Articular chondrocyte of knee joint (primary cell): ENCODE data around the gene KRTAP9-6. TPM values are rescaled to one million over a fixed set of nuclear protein-coding genes. Genes with fewer than 3 reads are reported as not detected.

Experiments
- small RNA-seq: library from RNA; depleted of rRNA; stranded (forward); fragments of <200 nt; gene quantifications from one replicate; pipeline ENCODE3, GENCODE V24; 2012
- total RNA-seq: library from RNA; depleted of rRNA; stranded (reverse); fragments of >200 nt; gene quantifications from 2 replicates; pipeline ENCODE4 v1.2.3, GENCODE V29; 2012

Gene KRTAP9-6, protein sequence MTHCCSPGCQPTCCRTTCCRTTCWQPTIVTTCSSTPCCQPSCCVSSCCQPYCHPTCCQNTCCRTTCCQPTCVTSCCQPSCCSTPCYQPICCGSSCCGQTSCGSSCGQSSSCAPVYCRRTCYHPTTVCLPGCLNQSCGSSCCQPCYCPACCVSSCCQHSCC
- not detected in 2 replicates for total RNA-seq

DNA sequence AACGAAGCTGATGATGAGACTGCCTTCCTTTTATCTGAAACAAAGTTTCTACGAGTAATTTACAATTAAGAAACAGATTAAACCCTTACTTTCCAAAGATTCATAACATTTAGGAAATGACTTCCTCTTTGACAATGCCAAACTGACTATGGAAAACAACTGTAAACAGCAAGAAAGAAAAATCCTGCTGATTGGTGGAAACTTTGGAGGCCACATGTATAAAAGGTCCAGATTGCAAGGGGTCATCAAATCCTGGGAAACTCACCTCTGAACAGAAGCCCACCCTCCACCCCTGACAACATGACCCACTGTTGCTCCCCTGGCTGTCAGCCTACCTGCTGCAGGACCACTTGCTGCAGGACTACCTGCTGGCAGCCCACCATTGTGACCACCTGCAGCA, at the start of gene KRTAP9-6:
KRTAP9-6 (plus strand) TSS at position 301 of the 400 bp plus-strand sequence; CDS start at position 301, 0 bp downstream.

DNA sequence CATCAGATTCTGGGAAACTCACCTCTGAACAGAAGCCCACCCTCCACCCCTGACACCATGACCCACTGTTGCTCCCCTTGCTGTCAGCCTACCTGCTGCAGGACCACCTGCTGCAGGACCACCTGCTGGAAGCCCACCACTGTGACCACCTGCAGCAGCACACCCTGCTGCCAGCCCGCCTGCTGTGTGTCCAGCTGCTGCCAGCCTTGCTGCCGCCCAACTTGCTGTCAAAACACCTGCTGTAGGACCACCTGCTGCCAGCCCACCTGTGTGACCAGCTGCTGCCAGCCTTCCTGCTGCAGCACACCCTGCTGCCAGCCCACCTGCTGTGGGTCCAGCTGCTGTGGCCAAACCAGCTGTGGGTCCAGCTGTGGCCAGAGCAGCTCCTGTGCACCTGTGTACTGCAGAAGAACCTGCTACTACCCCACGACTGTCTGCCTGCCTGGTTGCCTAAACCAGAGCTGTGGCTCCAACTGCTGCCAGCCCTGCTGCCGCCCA, 38.5 kb upstream of the KRTAP9-6 start, which contains the start of gene KRTAP9-2:
KRTAP9-2 (plus strand) TSS at position 51 of the 498 bp plus-strand sequence; CDS start at position 58, 7 bp downstream.

DNA sequence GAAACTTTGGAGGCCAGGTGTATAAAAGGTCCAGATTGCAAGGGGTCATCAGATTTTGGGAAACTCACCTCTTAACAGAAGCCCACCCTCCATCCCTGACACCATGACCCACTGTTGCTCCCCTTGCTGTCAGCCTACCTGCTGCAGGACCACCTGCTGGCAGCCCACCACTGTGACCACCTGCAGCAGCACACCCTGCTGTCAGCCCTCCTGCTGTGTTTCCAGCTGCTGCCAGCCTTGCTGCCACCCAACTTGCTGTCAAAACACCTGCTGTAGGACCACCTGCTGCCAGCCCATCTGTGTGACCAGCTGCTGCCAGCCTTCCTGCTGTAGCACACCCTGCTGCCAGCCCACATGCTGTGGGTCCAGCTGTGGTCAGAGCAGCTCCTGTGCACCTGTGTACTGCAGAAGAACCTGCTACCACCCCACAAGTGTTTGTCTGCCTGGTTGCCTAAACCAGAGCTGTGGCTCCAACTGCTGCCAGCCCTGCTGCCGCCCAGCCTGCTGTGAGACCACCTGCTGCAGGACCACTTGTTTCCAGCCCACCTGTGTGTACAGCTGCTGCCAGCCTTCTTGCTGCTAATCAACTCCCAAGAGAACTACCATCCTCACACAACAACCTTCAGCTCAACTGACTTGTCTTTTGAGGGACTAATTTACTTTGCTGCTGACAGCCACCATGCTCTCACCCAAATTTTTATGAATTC, 32.6 kb upstream of the KRTAP9-6 start, which contains the start of gene KRTAP9-3:
KRTAP9-3 (plus strand) TSS at position 51 of the 707 bp plus-strand sequence; CDS start at position 104, 53 bp downstream.

DNA sequence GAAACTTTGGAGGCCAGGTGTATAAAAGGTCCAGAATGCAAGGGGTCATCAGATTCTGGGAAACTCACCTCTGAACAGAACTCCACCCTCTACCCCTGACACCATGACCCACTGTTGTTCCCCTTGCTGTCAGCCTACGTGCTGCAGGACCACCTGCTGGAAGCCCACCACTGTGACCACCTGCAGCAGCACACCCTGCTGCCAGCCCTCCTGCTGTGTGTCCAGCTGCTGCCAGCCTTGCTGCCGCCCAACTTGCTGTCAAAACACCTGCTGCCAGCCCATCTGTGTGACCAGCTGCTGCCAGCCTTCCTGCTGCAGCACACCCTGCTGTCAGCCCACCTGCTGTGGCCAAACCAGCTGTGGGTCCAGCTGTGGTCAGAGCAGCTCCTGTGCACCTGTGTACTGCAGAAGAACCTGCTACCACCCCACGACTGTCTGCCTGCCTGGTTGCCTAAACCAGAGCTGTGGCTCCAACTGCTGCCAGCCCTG, 27.2 kb upstream of the KRTAP9-6 start, which contains the start of gene KRTAP9-8:
KRTAP9-8 (plus strand) TSS at position 51 of the 489 bp plus-strand sequence; CDS start at position 104, 53 bp downstream.

DNA sequence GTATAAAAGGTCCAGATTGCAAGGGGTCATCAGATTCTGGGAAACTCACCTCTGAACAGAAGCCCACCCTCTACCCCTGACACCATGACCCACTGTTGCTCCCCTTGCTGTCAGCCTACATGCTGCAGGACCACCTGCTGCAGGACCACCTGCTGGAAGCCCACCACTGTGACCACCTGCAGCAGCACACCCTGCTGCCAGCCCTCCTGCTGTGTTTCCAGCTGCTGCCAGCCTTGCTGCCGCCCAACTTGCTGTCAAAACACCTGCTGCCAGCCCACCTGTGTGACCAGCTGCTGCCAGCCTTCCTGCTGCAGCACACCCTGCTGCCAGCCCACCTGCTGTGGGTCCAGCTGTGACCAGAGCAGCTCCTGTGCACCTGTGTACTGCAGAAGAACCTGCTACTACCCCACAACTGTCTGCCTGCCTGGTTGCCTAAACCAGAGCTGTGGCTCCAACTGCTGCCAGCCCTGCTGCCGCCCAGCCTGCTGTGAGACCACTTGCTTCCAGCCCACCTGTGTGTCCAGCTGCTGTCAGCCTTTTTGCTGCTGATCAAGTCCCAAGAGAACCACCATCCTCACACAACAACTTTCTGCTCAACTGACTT, 15.4 kb upstream of the KRTAP9-6 start, which contains the start of gene KRTAP9-4:
KRTAP9-4 (plus strand) TSS at position 51 of the 604 bp plus-strand sequence; CDS start at position 85, 34 bp downstream.

DNA sequence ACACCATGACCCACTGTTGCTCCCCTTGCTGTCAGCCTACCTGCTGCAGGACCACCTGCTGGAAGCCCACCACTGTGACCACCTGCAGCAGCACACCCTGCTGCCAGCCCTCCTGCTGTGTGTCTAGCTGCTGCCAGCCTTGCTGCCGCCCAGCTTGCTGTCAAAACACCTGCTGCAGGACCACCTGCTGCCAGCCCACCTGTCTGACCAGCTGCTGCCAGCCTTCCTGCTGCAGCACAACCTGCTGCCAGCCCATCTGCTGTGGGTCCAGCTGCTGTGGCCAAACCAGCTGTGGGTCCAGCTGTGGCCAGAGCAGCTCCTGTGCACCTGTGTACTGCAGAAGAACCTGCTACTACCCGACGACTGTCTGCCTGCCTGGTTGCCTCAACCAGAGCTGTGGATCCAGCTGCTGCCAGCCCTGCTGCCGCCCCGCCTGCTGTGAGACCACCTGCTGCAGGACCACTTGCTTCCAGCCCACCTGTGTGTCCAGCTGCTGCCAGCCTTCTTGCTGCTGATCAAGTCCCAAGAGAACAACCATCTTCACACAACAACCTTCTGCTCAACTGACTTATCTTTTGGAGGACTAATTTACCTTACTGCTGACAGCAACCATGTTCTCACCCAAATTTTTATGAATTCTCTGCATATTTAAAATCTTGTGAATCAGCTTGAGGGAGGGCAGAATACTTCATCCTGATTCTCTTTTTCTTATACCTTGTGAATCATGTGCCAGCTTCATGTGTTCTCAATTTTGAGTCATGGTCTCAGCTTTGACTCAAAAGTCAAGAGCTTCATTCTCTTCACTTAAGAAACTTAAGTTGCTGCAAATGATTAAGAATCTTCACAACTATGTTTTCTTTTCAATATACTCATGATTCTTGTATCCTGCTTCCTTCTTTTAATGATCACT, 9.5 kb upstream of the KRTAP9-6 start, which contains the start of gene KRTAP9-9:
KRTAP9-9 (plus strand) TSS at position 4 of the 910 bp plus-strand sequence.

DNA sequence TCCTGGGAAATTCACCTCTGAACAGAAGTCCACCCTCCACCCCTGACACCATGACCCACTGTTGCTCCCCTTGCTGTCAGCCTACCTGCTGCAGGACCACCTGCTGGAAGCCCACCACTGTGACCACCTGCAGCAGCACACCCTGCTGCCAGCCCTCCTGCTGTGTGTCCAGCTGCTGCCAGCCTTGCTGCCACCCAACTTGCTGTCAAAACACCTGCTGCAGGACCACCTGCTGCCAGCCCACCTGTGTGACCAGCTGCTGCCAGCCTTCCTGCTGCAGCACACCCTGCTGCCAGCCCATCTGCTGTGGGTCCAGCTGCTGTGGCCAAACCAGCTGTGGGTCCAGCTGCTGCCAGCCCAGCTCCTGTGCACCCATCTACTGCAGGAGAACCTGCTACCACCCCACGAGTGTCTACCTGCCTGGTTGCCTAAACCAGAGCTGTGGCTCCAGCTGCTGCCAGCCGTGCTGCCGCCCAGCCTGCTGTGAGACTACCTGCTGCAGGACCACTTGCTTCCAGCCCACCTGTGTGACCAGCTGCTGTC, 10.5 kb downstream of the KRTAP9-6 start, which contains the start of gene KRTAP9-7:
KRTAP9-7 (plus strand) TSS at position 51 of the 543 bp plus-strand sequence; CDS start at position 51, 0 bp downstream.

DNA sequence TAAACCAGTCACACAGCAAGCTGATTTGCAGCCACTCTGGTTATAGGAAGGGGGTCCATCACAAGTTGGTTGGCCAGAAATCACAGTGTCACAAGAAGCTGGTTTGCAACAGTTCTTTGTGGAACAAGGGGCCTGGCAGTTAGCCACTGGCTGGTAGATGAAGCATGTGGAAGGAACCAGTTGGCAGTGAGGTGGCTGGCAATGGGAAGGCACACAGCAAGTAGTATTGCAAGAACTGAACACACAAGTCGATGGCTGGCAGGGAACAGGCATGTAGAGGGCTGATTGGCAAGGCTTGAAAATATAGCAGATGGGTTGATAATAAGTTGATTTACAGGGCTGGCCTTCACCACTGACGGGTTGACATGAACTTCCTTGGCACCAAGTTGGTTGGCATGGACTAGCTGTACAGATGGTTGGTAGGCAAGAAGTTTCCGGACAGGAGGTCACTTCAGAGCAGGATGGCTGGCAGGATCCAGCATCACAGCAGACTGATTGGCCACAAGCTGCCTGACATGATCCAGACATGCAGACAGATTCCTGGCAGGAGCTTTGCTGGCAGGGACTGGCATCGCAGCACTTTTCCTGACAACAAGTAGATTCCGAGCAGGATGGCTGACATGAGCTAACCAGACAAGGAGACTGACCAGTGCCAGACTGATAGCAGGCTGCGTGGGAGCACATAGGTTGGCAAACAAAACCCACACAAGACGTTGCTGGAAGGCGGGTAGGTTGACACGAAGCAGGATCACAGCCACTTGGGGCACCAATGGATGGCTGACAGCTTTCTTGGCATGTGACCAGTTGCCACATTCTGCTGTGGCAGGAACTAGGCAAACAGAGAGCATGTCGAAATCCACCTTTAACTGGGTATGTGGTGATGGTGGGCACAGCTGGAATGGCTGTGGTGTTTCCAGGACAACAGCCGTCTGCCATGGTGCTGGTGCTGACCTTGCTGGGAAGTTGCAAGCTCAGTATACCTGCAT, 37.0 kb downstream of the KRTAP9-6 start, which contains the start of gene KRTAP29-1:
KRTAP29-1 (minus strand) TSS at position 936 of the 986 bp plus-strand sequence; CDS start at position 936, 0 bp downstream.

DNA sequence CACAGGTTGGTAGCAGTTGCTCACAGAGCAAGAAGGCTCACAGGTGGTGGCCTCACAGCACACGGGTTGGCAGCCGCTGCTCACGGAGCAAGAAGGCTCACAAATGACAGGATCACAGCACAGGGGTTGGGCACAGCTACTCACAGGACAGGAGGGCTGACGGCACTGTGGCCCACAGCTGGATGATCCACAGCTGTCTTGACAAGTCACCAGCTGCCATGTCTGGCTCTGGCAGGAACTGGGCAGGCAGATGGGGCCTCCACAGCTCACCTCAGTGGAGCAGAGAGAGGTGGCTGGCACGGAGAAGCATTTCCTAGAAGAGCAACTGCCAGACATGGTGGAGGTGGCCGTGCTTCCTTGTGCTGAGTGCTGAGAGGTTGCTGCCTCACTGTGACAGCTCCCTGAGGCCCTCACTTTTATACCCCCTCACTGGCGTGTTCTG, 43.8 kb downstream of the KRTAP9-6 start, which contains the start of gene KRTAP16-1:
KRTAP16-1 (minus strand) TSS at position 392 of the 442 bp plus-strand sequence; CDS start at position 336, 56 bp downstream.

DNA sequence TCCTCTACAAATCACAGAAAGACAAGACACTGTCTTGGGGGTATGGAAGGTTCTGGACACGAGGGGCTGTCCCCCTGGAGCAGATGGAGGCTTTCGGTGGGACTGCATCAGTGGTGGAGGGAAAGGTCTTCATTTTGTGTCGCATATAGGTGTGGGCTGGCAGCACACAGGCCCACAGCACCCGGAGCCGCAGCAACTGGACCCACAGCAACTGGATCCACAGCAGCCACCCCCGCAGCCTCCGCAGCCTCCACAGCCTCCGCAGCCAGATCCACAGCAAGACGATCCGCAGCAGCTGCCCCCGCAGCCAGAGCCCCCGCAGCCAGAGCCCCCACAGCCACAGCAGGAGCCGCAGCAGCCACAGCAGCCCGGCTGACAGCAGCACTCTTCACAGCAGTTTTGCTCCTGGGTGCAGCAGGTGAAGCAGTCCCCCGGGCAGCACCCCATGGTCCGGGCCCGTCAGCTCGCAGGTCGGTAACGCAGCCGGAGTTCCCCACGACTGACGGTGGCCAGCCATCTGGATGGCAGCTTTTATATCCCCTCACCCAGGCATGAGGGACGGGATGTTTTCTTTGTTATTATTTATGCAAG, 50.1 kb downstream of the KRTAP9-6 start, which contains the start of gene KRTAP17-1:
KRTAP17-1 (minus strand) TSS at position 507 of the 591 bp plus-strand sequence; CDS start at position 447, 60 bp downstream.

Small RNA genes within 50 kb of the gene (small RNA-seq; reads per million reads assigned to genes)
- gene KRTAP9-10P, result not detected

Other genes starting within 250 kb of the KRTAP9-6 start
- gene KRTAP1-5, start 238.2 kb upstream of the KRTAP9-6 start, total RNA-seq, result 1.3 and 11.6 TPM in 2 replicates
- not detected in 2 replicates for gene KRTAP1-4, start 235.2 kb upstream of the KRTAP9-6 start, total RNA-seq
- not detected in 2 replicates for gene KRTAP1-3, start 230.5 kb upstream of the KRTAP9-6 start, total RNA-seq
- gene KRTAP1-1, start 223.9 kb upstream of the KRTAP9-6 start, total RNA-seq, result not detected in 2 replicates
- gene KRTAP2-1, start 218.1 kb upstream of the KRTAP9-6 start, total RNA-seq, result not detected in 2 replicates
- gene KRTAP2-2, start 210.1 kb upstream of the KRTAP9-6 start, total RNA-seq, result not detected in 2 replicates
- gene KRTAP2-3, start 205.3 kb upstream of the KRTAP9-6 start, total RNA-seq, result 0.26 and 1.1 TPM in 2 replicates
- gene KRTAP2-4, start 199.5 kb upstream of the KRTAP9-6 start, total RNA-seq, result not detected in 2 replicates
- not detected in 2 replicates for gene KRTAP4-7, start 181.2 kb upstream of the KRTAP9-6 start, total RNA-seq
- not detected in 2 replicates for gene KRTAP4-8, start 167.2 kb upstream of the KRTAP9-6 start, total RNA-seq
- not detected in 2 replicates for gene KRTAP4-16, start 163.2 kb upstream of the KRTAP9-6 start, total RNA-seq
- not detected in 2 replicates for gene KRTAP4-9, start 160.0 kb upstream of the KRTAP9-6 start, total RNA-seq
- not detected in 2 replicates for gene KRTAP4-11, start 147.0 kb upstream of the KRTAP9-6 start, total RNA-seq
- gene KRTAP4-12, start 141.2 kb upstream of the KRTAP9-6 start, total RNA-seq, result not detected in 2 replicates
- not detected in 2 replicates for gene KRTAP4-6, start 124.8 kb upstream of the KRTAP9-6 start, total RNA-seq
- gene KRTAP4-5, start 115.6 kb upstream of the KRTAP9-6 start, total RNA-seq, result not detected in 2 replicates
- gene KRTAP4-4, start 104.6 kb upstream of the KRTAP9-6 start, total RNA-seq, result not detected in 2 replicates
- not detected in 2 replicates for gene KRTAP4-3, start 97.2 kb upstream of the KRTAP9-6 start, total RNA-seq
- not detected in 2 replicates for gene KRTAP4-2, start 87.2 kb upstream of the KRTAP9-6 start, total RNA-seq
- gene KRTAP4-1, start 80.5 kb upstream of the KRTAP9-6 start, total RNA-seq, result not detected in 2 replicates
- not detected in 2 replicates for gene KRTAP9-1, start 75.5 kb upstream of the KRTAP9-6 start, total RNA-seq
- gene KRTAP9-2, start 38.7 kb upstream of the KRTAP9-6 start, total RNA-seq, result not detected in 2 replicates
- not detected in 2 replicates for gene KRTAP9-3, start 32.9 kb upstream of the KRTAP9-6 start, total RNA-seq
- not detected in 2 replicates for gene KRTAP9-8, start 27.4 kb upstream of the KRTAP9-6 start, total RNA-seq
- not detected in 2 replicates for gene KRTAP9-4, start 15.7 kb upstream of the KRTAP9-6 start, total RNA-seq
- gene KRTAP9-9, start 10.0 kb upstream of the KRTAP9-6 start, total RNA-seq, result not detected in 2 replicates
- gene KRTAP9-7, start 10.3 kb downstream of the KRTAP9-6 start, total RNA-seq, result not detected in 2 replicates
- gene KRTAP29-1, start 37.5 kb downstream of the KRTAP9-6 start, total RNA-seq, result not detected in 2 replicates
- not detected in 2 replicates for gene KRTAP16-1, start 43.9 kb downstream of the KRTAP9-6 start, total RNA-seq
- gene KRTAP17-1, start 50.3 kb downstream of the KRTAP9-6 start, total RNA-seq, result not detected in 2 replicates
- gene KRT33A, start 85.5 kb downstream of the KRTAP9-6 start, total RNA-seq, result not detected in 2 replicates
- not detected in 2 replicates for gene KRT33B, start 104.4 kb downstream of the KRTAP9-6 start, total RNA-seq
- 0.13 TPM in 1 of 2 replicates, not detected in the other for gene KRT34, start 116.9 kb downstream of the KRTAP9-6 start, total RNA-seq
- gene KRT31, start 132.2 kb downstream of the KRTAP9-6 start, total RNA-seq, result not detected in 2 replicates
- not detected in 2 replicates for gene KRT37, start 159.2 kb downstream of the KRTAP9-6 start, total RNA-seq
- not detected in 2 replicates for gene KRT38, start 175.6 kb downstream of the KRTAP9-6 start, total RNA-seq
- gene KRT32, start 202.0 kb downstream of the KRTAP9-6 start, total RNA-seq, result not detected in 2 replicates
- not detected in 2 replicates for gene KRT35, start 215.8 kb downstream of the KRTAP9-6 start, total RNA-seq
- gene KRT36, start 224.5 kb downstream of the KRTAP9-6 start, total RNA-seq, result not detected in 2 replicates
- not detected in 2 replicates for gene KRT13, start 240.2 kb downstream of the KRTAP9-6 start, total RNA-seq